HepG2 (cell line): ENCODE results near the gene MED1. TPM values are rescaled to one million over a fixed set of nuclear protein-coding genes. Genes with fewer than 3 reads are reported as not detected.
A peak's percentile ranks its signal among the peaks of the same experiment; 100 is the strongest.

Experiments used
- ATAC-seq: fragments of 200-7000 bp; cut with Tn5 transposase; 3 replicates; pipeline ENCODE4 v1.9.1; 2020; ENCODE audit warnings: mild to moderate bottlenecking, moderate library complexity
- BruUV-seq: library from RNA; stranded (reverse); fragments of 400-500 nt; replicated peaks from 2 replicates; lab custom pipeline; 2021; lab: Mats Ljungman, UMichigan
- CTCF ChIA-PET: fragments of 300-600 bp; formaldehyde crosslinking; extraction: SDS; loops from one replicate; lab custom pipeline; 2021; ENCODE audit warnings: low total read pairs, inconsistent platforms, low intra/inter-chr PET ratio; lab: Yijun Ruan, JAX
- POLR2A ChIA-PET: fragments of 350-600 bp; sonication (Branson Sonifier 250); formaldehyde crosslinking; loops from one replicate; lab custom pipeline; 2020; ENCODE audit warnings: antibody characterized with exemption, inconsistent platforms; lab: Yijun Ruan, JAX
- DNase-seq: peaks from one replicate; pipeline ENCODE4 v3.0.0-alpha.2; 2015; ENCODE audit warnings: low spot score
- FAIRE-seq: peaks from 3 replicates; lab custom pipeline; 2011; peaks lifted over from hg19 to GRCh38; lab: Jason Lieb, UNC
- H2AFZ ChIP-seq: one replicate; pipeline ENCODE4 v1.6.1; 2011; ENCODE audit warnings: low read length, inconsistent platforms
- H3K27ac ChIP-seq: fragments of 300-600 bp; 3 replicates; pipeline ENCODE4 v1.8.0; 2011; ENCODE audit warnings: mixed run types, mild to moderate bottlenecking, mixed read lengths, low read length, inconsistent platforms; ENCODE audit not compliant: insufficient read depth; ENCODE audit errors: extremely low read length
- H3K27me3 ChIP-seq, 2 experiments: fragments of 200-600 bp in 1 of 2; 2 replicates in 1 of 2; 3 replicates in 1 of 2; pipeline versions ENCODE4 v1.6.0 to v1.8.0; 2011; ENCODE audit warnings: low read length in 2 of 2, mild to moderate bottlenecking in 2 of 2, moderate library complexity in 2 of 2, inconsistent platforms in 1 of 2; ENCODE audit not compliant: insufficient read depth in 2 of 2, control insufficient read depth in 1 of 2
- H3K36me3 ChIP-seq, 2 experiments: fragments of 200-600 bp in 1 of 2; replicated peaks in 1 of 2; 2 replicates in 1 of 2; 3 replicates in 1 of 2; pipeline versions ENCODE4 v1.5.1 to v1.8.0; 2011; ENCODE audit warnings: low read length in 2 of 2, inconsistent platforms in 1 of 2; ENCODE audit not compliant: insufficient read depth in 2 of 2, control insufficient read depth in 1 of 2
- H3K4me1 ChIP-seq: 2 replicates; pipeline ENCODE4 v1.5.1; 2012; ENCODE audit warnings: low read length, inconsistent platforms; ENCODE audit not compliant: insufficient read depth
- H3K4me2 ChIP-seq: 2 replicates; pipeline ENCODE4 v1.6.0; 2011; ENCODE audit warnings: low read depth, low read length, inconsistent platforms
- H3K4me3 ChIP-seq, 3 experiments: fragments of 200-600 bp in 1 of 3; sonication (generic), shearing (Covaris generic) in 1 of 3; replicated peaks in 1 of 3; 2 replicates each; pipeline ENCODE4 v1.5.1; 2011 to 2016; ENCODE audit warnings: low read length in 3 of 3, inconsistent platforms in 2 of 3, low read depth in 2 of 3, mild to moderate bottlenecking in 2 of 3, control low read depth in 1 of 3, mixed read lengths in 1 of 3; ENCODE audit not compliant: insufficient read depth in 1 of 3
- H3K79me2 ChIP-seq: one replicate; pipeline ENCODE4 v1.6.1; 2011; ENCODE audit warnings: low read length, inconsistent platforms; ENCODE audit not compliant: insufficient read depth
- H3K9ac ChIP-seq: 2 replicates; pipeline ENCODE4 v1.6.0; 2011; ENCODE audit warnings: mild to moderate bottlenecking, low read depth, low read length, inconsistent platforms; ENCODE audit not compliant: insufficient read depth
- H3K9me3 ChIP-seq: 2 replicates; pipeline ENCODE4 v1.5.1; 2012; ENCODE audit warnings: mild to moderate bottlenecking, low read length
- H4K20me1 ChIP-seq: 2 replicates; pipeline ENCODE4 v1.6.0; 2011; ENCODE audit warnings: inconsistent platforms, mild to moderate bottlenecking, low read length, moderate library complexity; ENCODE audit not compliant: insufficient read depth
- AGO2 ChIP-seq: fragments of 200-400 bp; formaldehyde crosslinking; optimal IDR thresholded peaks from 2 replicates; pipeline ENCODE3; 2017; ENCODE audit warnings: mild to moderate bottlenecking, low read depth, low read length, moderate library complexity
- HNRNPK ChIP-seq: fragments of 200-400 bp; formaldehyde crosslinking; IDR thresholded peaks from 2 replicates; pipeline ENCODE4 v1.6.1; 2018; ENCODE audit warnings: low read length, low read depth, moderate library complexity, mild to moderate bottlenecking; ENCODE audit not compliant: poor library complexity, severe bottlenecking
- PCBP2 ChIP-seq: fragments of 200-400 bp; formaldehyde crosslinking; optimal IDR thresholded peaks from 2 replicates; pipeline ENCODE3; 2018; ENCODE audit warnings: low read length, low read depth; ENCODE audit not compliant: poor library complexity, severe bottlenecking
- RBFOX2 ChIP-seq: fragments of 200-400 bp; formaldehyde crosslinking; IDR thresholded peaks from 2 replicates; pipeline ENCODE4 v1.6.1; 2017; ENCODE audit warnings: low read depth, mild to moderate bottlenecking, low read length
- RBM22 ChIP-seq: fragments of 200-400 bp; formaldehyde crosslinking; optimal IDR thresholded peaks from 2 replicates; pipeline ENCODE3; 2017; ENCODE audit warnings: mild to moderate bottlenecking, low read length, moderate library complexity
- ZNF256 ChIP-seq: sonication (generic); formaldehyde crosslinking; conservative IDR thresholded peaks from 2 replicates; pipeline ENCODE4 v1.4.0; 2020; ENCODE audit warnings: missing genetic modification reagents
- ZNF260 ChIP-seq: sonication (generic); formaldehyde crosslinking; IDR thresholded peaks from 2 replicates; pipeline ENCODE4 v1.4.0; 2020; ENCODE audit warnings: missing genetic modification reagents, low read depth, mild to moderate bottlenecking, borderline replicate concordance
- ZNF280D ChIP-seq: sonication (generic); formaldehyde crosslinking; IDR thresholded peaks from 2 replicates; pipeline ENCODE4 v1.5.1; 2020; ENCODE audit warnings: mild to moderate bottlenecking, missing genetic modification reagents
- WGBS: methylation state at CpG from one replicate; pipeline ENCODE4 v1.1.6; 2017; ENCODE audit warnings: low lambda C conversion rate; 5-methylcytosine and 5-hydroxymethylcytosine counted together
- in situ Hi-C: cut with HindIII; loops from 2 replicates; pipeline ENCODE4 v1.10.0; 2017; ENCODE audit warnings: low pct_unique_long_range_greater_than_20kb; ENCODE audit not compliant: extremely low pct_ligation_motif_present
- intact Hi-C: fragments of 100-400 bp; cut with micrococcal nuclease; formaldehyde crosslinking; loops from one replicate; pipeline ENCODE4 v1.10.0; 2022; ENCODE audit not compliant: unreplicated experiment
- polyA plus RNA-seq, 8 experiments: library from polyadenylated mRNA; depleted of rRNA in 3 of 8; stranded (reverse) in 7 of 8; unstranded in 1 of 8; fragments of >200 nt; fragmentation: Illumina TruSeq in 4 of 8; extraction: Trizol in 4 of 8; gene quantifications; 2 replicates each; pipeline versions ENCODE4 v1.2.1 to v1.2.3, GENCODE V29; 2011 to 2016; ENCODE audit warnings: low read depth in 4 of 8, missing spikeins in 1 of 8, mixed read lengths in 1 of 8; ENCODE audit not compliant: insufficient read depth in 1 of 8
- total RNA-seq, 5 experiments: library from RNA; depleted of rRNA; stranded (reverse); fragments of >200 nt; fragmentation: Illumina TruSeq; extraction: Trizol; gene quantifications; 2 replicates each; pipeline ENCODE4 v1.2.3, GENCODE V29; 2016; ENCODE audit warnings: low read depth in 1 of 5
- TF ChIP-seq, protein P1 (sequence below): sonication (generic); formaldehyde crosslinking; IDR thresholded peaks from 2 replicates; pipeline ENCODE4 v1.9.0; 2021; ENCODE audit warnings: missing genetic modification reagents, borderline replicate concordance

Gene MED1
- total and polyA plus RNA-seq, 2 of the 13 experiments (the other 11 are each of a cell fraction or from before 2014, with no cell fraction given) = 37.5 to 40.1 TPM

DNA sequence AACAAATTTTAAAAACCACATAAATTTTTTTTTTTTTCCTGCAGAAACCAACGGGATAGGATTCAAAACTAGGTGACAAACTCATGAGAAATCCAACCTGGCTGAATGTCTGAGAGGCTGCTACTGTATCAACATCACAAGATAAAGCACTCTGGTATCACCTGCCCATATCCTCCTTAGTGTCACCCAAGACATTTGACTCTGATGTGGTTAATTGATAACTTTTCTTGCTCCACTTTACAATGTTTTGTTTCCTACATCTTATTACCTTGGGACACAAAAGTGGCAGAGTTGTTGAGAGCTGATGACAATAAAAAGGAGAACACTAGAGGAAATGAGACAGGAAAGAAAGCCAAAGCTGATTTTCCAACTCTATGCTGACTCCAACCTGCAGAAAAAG is 45.6 kb downstream of the MED1 start (continued):
- TF ChIP-seq, protein P1, sequence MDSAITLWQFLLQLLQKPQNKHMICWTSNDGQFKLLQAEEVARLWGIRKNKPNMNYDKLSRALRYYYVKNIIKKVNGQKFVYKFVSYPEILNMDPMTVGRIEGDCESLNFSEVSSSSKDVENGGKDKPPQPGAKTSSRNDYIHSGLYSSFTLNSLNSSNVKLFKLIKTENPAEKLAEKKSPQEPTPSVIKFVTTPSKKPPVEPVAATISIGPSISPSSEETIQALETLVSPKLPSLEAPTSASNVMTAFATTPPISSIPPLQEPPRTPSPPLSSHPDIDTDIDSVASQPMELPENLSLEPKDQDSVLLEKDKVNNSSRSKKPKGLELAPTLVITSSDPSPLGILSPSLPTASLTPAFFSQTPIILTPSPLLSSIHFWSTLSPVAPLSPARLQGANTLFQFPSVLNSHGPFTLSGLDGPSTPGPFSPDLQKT (CRISPR knock-in tag) = no peak
- TF ChIP-seq ZNF256 (CRISPR knock-in tag) (no peak), ZNF260 (CRISPR knock-in tag) (no peak), AGO2 (peak; percentile 15)

GRCh38 chr17:39404542-39405378 is 46.3 kb downstream of the MED1 start:
- TF ChIP-seq PCBP2 (peak; percentile 27), HNRNPK (peak; percentile 68), ZNF280D (no peak), RBM22 (peak; percentile 49), RBFOX2 (peak; percentile 25; the same call in 1 of the 2 replicates)
- Histone ChIP-seq H3K9me3 (no peaks in the 10 kb centered on the region), H3K79me2 (peaks cover 12% of the 10 kb centered on the region), H3K27me3 (no peaks in the 10 kb centered on the region; a peak in 1 of 5 replicates), H3K4me1 (peaks cover 15% of the 10 kb centered on the region), H3K4me2 (no peak overlapping the region), H2AFZ (no peak overlapping the region), H4K20me1 (peaks cover 18% of the 10 kb centered on the region; the same call in 1 of the 2 replicates), H3K27ac (no peak overlapping the region), H3K36me3 (peaks cover 22 to 36% of the 10 kb centered on the region in 2 experiments), H3K4me3 (no peak overlapping the region), H3K9ac (no peak overlapping the region)
- 93% methylated on average over 6 of the region's 6 CpGs for WGBS
- no peak for DNase-seq
- ChIA-PET CTCF (no interaction called here), POLR2A (no interaction called here)
- in situ Hi-C loops = no loop called here
- BruUV-seq = no TSS peak
- intact Hi-C loops = no loop called here
- no peak for ATAC-seq
- no peak for FAIRE-seq
